IPS-NIHi11 (cell line): ENCODE measurements around the gene CERS1.

Experiments used
- DNase-seq: peaks from one replicate; pipeline ENCODE4 v3.0.0; 2012; ENCODE audit warnings: mixed read lengths, low spot score

Gene CERS1

DNA sequence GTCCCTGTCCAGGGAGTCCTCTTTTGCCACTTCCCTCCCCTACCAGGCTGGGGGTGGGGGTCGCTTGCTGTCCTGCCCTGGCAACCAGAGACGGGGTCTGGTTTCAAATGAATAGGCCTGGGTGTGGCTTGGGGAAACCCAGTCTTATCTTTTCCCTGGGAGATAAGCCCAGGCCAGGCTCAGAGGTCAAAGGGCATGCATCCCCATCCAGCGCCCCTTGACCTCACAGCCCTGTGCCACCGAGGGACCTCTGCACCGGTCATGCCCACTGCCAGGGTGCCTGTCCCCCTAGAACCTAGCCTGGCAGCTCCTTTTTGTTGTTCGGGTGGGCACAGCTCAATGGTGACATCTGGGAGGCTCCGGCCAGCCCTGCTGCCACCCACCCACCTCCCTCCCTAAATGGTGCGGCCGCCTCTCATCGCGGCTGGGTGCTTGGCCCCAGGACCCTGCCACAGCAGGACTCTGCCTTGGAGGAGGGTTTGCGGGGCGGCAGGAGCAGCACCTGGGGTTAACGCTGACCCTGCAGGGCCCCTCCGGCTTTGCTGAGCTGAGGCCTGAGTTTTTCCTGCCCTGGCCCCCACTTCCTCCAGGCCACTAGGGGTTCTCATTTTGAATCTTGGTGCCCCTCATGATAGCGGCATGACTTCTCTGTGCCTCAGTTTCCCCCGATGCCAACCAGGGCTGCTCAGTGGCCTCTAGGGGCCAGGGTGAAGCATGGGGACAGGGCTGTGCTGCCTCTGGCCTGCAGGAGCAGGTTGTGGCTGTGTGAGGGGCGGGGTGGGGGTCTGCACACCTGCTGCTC, 2.9 kb upstream of the CERS1 start:
- peak; percentile 26 for DNase-seq

GRCh38 chr19:18898081-18898606, 2.2 kb upstream of the CERS1 start:
- peak; percentile 14 for DNase-seq

DNA sequence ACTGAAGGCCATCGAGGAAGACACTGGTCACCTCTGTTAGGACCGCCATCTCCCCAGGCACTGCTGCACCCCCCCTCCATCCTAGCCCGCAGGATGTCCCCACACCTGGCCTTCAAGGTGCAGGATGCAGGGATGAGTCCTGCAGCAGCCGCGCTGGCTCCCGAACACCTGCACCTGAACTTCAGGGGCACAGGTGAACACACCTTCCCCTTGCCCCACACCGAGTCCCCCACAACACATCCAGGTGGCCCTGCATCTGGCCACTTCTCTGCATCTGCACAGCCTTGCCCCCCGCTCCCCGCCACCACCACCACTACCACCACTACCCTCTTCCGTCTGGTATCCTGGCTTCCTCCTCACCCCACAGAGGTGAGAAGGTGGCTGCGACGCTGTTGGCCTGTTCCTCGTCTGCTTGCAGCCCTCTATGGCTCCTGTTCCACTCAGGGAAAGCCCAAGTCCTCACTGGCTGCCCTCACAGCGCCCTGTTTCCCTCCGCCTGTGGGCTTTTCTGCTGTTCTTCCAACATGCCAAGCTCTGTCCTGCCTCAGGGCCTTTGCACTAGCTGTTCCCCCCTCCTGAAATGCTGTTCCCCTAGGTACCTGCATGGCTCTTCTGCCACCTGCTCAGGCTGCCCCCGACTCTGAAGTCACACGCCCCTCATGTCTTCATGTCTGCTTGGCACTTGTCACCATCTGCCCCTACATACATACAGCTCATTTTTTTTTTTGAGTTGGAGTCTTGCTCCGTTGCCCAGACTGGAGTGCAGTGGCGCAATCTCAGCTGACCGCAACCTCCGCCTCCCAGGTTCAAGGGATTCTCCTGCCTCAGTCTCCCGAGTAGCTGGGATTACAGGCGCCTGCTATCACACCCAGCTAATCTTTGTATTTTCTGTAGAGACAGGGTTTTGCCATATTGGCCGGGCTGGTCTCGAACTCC, 1.4 kb upstream of the CERS1 start:
- peak; percentile 26 for DNase-seq

DNA sequence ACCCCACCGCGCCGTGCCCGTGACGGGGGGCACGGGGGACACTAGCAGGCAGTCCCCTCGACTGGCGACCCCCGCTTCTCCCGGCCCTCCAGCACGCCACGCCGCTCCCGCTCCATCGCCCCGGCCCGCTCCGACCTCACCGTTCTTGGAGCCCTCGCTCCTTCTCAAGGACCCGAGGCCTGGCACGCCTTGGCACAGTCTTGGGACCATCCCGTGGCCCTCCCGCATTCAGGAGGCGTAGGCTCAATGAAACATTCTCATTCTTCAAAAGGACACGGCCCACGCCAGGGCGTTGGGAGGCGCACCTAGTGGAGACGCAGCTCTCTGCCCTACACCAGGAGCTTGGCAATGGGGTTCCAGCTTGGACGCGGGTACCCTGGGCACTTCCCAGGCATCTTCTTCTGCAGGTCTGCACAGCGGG, 473 bp upstream of the CERS1 start:
- peak; percentile 70 for DNase-seq

GRCh38 chr19:18895038-18895823, 727 bp downstream of the CERS1 start:
- peak; percentile 91 for DNase-seq

DNA sequence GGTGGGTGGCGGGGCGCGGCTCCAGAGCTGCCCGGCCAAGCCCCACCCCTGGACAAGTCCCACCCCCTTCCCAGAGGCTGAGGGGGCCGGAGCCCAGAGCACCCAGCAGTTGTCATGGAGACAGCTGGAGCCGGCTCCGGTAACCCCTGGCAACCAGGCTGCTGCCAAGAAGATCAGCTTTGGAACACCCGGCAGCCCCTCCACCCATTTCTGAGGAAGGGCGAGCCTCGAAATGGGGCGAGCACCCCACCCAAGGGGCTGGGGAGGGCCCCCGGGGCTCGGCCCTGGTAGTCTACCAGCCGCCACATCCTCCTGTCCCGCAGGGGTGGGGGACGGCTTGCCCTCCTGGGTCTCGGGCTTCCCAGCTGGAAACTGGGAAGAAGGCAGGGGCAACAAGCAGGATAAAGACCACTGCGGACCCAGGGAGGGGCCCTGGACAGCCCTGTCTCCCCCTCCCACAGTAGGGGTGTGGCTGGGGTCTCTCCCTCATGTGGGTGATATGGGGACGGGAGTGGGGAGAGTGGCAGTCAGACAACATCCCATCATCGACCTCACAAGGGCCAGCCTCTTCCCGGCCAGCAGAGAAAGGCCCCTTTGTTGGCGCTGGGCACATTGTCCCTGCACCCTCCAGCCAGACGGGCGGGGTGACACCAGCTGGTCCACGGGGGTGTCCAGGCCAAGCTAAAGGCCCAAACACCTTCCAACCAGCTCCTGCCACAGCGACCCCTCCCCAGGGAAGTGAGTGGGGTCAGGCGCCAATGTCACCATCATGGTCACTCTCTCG, 1.5 kb downstream of the CERS1 start:
- DNase-seq = peak; percentile 90

DNA sequence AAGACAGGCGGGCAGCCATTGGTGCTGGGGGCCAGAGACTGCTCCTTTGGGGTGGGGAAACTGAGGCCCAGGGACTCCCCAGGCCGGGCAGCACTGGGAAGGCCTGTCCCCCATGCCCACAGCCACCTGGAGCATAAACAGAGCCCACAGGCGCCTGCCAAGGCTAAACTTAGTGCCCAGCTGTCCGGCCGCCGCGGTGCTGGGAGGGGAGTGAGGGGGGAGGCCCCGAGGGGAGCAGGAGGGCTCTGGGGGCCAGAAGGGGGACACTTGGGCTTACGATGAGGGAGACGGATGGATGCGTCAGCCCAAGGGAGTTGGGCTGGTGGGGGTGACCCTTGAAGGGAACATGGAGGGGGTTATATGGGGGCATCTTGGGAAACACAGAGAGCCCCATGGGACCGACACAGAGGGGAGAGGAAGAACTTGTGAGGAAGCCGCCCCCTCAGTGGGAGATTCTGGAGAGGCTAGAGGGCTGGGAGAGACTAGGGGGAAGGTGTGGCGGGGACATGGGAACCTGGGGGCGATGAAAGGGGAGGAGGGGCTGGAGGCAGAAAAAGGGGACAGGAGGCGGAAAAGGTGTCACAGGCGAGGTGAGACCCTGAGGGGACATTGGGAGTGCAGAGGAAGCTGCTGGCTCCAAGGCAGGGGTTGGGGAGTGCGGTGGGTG, 2.2 kb downstream of the CERS1 start:
- no peak for DNase-seq

DNA sequence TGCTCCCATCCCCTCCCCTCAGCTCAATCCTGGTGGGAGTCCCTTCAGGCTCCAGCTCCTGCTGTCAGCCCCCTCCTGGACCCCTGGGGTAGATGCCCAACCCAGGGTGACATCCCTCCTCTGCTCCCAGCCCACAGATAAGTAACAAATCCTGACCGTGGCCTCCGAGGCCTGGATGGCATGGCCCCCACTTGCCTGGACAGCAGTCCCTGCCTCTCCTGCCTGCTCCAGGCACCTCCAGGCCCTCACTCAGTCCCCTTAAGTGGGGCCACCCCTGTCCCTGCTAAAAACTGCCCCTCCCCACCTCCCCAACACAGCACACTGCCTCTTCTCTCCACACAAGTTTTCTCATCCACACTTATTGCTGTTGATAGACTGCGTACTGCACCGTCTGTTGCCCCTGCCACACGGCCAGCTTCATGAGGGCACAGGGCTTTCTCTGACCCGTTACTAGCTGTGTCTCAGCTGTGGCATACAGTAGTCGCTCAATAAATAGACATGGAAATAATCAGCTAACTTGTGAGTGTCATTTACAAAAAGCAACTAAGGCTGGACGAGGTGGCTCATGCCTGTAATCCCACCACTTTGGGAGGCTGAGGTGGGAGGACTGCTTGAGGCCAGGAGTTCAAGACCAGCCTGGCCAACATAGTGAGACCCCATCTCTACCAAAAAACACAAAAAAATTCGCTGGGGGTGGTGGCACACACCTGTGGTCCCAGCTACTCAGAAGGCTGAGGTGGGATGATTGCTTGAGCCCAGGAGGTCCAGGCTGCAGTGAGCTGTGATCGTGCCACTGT, 5.8 kb downstream of the CERS1 start:
- no peak for DNase-seq

DNA sequence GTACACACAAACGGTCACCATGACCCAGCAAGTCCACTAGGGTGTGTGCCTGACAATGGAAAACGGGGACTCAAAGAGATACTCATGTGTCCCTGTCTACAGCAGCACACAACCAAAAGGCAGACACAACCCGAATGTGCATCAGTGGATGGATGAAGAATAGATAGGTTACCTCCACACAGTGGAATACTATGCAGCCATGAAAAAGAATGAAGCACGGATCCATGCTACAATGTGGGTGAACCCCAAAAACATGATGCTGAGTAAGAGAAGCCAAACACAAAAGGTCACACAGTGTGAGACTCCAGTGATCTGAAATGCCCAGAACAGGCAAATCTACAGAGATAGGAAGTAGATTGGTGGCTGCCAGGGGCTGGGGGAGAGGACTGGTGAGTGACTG, 9.0 kb downstream of the CERS1 start:
- DNase-seq = no peak

DNA sequence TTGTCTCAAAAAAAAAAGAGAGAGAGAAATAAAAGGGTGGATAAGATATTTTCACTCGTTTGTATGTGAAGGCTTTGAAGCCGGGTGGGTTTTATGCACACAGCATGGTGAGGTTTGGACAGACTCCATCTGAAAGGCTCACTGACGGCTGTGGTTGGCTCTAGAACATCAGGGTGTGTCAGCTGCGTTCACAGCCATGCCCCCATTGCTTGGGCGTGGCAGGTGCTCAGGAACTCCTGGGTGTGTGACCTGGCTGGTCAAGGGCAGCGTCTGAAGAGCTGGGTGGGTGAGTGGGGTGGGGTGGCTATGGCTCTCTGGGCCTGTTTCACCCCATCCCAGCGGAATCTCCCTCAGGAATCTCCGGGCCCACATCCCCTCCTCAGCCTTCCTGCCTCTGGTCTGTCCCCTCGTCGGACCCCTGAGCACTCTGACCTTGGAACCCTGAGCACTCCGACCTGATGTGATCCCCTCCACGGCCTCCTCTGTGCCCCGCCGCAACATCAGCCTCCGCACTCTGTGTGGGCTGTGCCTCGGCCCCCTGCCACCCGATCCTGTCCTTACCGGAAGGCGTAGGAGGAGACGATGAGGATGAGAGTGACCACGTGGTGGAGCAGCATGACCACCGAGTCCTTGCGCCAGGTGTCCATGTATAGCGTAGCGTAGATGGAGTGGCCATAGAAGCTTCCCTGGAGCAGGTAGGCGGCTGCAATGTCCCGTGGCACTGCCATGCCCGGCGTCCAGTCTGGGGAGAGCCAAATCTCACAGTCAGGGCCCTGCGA, 12.2 kb downstream of the CERS1 start:
- no peak for DNase-seq

GRCh38 chr19:18881491-18881890, 14.5 kb downstream of the CERS1 start:
- DNase-seq = no peak

GRCh38 chr19:18879579-18880373, 16.2 kb downstream of the CERS1 start:
- DNase-seq = peak; percentile 85

- no peak for DNase-seq
Observed at GRCh38 chr19:18878858-18879578, 16.9 kb downstream of the CERS1 start.

DNA sequence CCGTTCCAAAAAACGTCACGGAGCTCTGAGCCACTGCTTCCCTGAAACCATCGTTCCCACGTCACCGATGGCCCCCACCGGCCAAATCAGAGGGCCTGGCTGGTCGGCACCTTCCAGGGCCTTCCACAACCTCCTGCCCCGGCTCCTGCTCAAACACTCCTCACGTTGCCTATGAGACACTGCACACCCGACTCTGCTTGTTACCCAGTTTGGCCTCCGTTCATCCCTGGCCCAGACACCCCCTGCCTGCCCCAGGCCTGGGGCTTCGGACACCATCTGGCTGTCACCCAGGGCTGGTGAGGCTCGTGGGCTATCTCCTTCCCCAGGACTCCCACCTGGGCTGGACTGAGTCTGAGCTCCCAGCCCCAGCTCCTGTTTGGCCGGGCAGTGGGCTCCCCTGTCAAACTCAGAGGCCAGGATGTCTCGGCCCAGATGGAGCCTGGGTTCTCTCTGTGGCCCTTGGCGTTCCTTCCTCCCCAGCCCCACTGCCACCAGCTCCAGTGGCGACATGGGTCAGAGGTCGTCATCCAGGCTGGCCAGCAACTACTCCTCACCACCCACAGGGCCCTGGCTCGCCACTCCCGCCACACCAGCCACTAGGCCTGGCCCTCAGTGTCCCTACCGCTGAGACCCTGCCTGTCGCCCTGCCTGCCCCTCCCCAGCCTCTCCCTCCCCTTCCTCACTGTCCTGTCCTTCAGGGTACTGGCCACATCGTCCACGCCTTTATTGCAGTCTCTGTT, 17.7 kb downstream of the CERS1 start:
- no peak for DNase-seq

DNA sequence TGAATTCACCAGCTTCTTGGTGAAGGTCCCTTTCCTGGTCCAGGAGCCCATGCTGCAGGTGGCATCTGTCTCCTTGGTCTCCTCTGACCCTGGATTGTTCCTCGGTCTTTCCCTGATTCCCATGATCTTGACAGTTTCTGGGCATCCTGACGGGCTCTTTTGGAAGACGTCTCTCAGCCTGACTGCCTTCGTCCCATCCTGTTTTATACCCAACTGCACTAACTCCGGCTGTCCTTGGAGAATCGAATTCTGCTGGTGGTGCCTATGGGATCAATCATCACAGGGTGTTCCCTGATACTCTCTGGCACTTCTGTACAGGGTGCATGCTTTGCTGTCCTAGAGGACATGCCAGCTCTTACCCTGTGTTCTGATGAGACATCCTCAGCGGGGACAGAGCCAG, 19.1 kb downstream of the CERS1 start:
- DNase-seq = no peak

DNA sequence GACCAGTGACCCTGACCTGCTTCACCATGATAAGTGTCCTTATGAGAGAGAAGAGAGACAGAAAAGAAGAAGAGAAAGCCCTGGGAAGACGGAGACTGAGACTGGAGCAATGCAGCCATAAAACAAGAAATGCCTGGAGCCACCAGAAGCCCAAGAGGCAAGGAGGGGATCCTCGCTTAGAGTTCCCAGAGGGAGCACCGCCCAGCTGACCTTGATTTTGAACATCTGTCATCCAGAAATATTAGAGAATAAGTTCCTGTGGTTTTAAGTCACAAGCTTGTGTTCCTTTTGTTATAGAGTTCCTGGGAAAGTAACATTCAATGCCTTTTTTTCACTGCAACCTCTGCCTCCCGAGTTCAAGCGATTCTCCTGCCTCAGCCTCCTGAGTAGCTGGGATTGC, 20.2 kb downstream of the CERS1 start:
- no peak for DNase-seq

- DNase-seq = no peak
Observed at GRCh38 chr19:18871543-18871942, 24.4 kb downstream of the CERS1 start.
